Right atrium auricular region (tissue), 2 donors: Measurements from ENCODE around the gene TMED4. TPM values are rescaled to one million over a fixed set of nuclear protein-coding genes. Genes with fewer than 3 reads are reported as not detected.

Experiments
- DNase-seq: peaks from one replicate; pipeline ENCODE4 v3.0.0-alpha.2; 2019; ENCODE audit warnings: low spot score
- H3K27ac ChIP-seq, 2 donors: fragments of 200-600 bp; sonication (generic); 1 replicate in 1 of 2; 2 replicates in 1 of 2; pipeline ENCODE4 v1.5.1; 2016 to 2019
- H3K27me3 ChIP-seq, 2 donors: fragments of 200-600 bp; sonication (generic); one replicate each; pipeline versions ENCODE4 v1.5.1 to v1.6.0; 2017 to 2019
- H3K36me3 ChIP-seq: fragments of 200-600 bp; sonication (generic); one replicate; pipeline ENCODE4 v1.5.1; 2016
- H3K4me1 ChIP-seq, 2 donors: fragments of 200-600 bp; sonication (generic); one replicate each; pipeline versions ENCODE4 v1.5.1 to v1.6.0; 2017 to 2019
- H3K4me3 ChIP-seq, 2 donors: fragments of 200-600 bp; sonication (generic); 1 replicate in 1 of 2; 2 replicates in 1 of 2; pipeline ENCODE4 v1.5.1; 2017 to 2019; ENCODE audit warnings: mild to moderate bottlenecking in 1 of 2, moderate library complexity in 1 of 2
- H3K9me3 ChIP-seq, 2 donors: fragments of 200-600 bp; sonication (generic); one replicate each; pipeline ENCODE4 v1.5.1; 2019
- CTCF ChIP-seq, 2 donors: fragments of 200-600 bp; sonication (generic); IDR thresholded peaks; one replicate each; pipeline ENCODE4 v1.5.1; 2019; ENCODE audit warnings: antibody characterized with exemption in 2 of 2
- total RNA-seq, 2 donors: library from RNA; depleted of rRNA; stranded (reverse); fragments of >200 nt; gene quantifications; one replicate each; pipeline ENCODE4 v1.1.0, GENCODE V29; 2016

Gene TMED4
- total RNA-seq, 2 donors from 2014 or later: 113 to 120 TPM

- H3K27me3 ChIP-seq: no peaks in the 10 kb centered on the region
- no peak for TF ChIP-seq CTCF (IDR thresholded peaks at IDR 0.05)
- H3K36me3 ChIP-seq: peaks cover 49% of the 10 kb centered on the region
- peaks cover 0 to 31% of the 10 kb centered on the region in 2 donors for H3K4me1 ChIP-seq
- no peak overlapping the region for H3K4me3 ChIP-seq
- no peaks in the 10 kb centered on the region for H3K9me3 ChIP-seq
- H3K27ac ChIP-seq: no peak overlapping the region
- no peak for DNase-seq
These were observed 7.0 kb downstream of the TMED4 start for GRCh38 chr7:44575054-44575453.

- Histone ChIP-seq H3K27ac (peak overlapping the region; percentile 86 to 93), H3K27me3 (no peaks in the 10 kb centered on the region), H3K9me3 (no peaks in the 10 kb centered on the region), H3K36me3 (peaks cover 49% of the 10 kb centered on the region), H3K4me1 (peaks cover 0 to 30% of the 10 kb centered on the region in 2 donors), H3K4me3 (peak overlapping the region; percentile 78 to 85)
- no peak for DNase-seq
- TF ChIP-seq CTCF (IDR thresholded peaks at IDR 0.05): no peak
These were observed 7.7 kb downstream of the TMED4 start for GRCh38 chr7:44574287-44574872.

- Histone ChIP-seq H3K27ac (peak within 1 kb of the TSS; percentile 86 to 93), H3K4me3 (peak within 1 kb of the TSS; percentile 78 to 85), H3K9me3 (no peaks in the 10 kb centered on the region), H3K36me3 (peaks cover 49% of the 10 kb centered on the region), H3K27me3 (no peaks in the 10 kb centered on the region), H3K4me1 (peaks cover 0 to 30% of the 10 kb centered on the region in 2 donors)
- DNase-seq: peak; percentile 95
- no peak for TF ChIP-seq CTCF (IDR thresholded peaks at IDR 0.05)
These were observed 8.4 kb downstream of the TMED4 start, which contains the start of gene DDX56 for GRCh38 chr7:44573464-44574286. TSS of gene DDX56 (minus strand) at chr7:44573908. CDS start at chr7:44573895, 13 bp downstream.

GRCh38 chr7:44572771-44573170 is 9.3 kb downstream of the TMED4 start:
- peaks cover 0 to 30% of the 10 kb centered on the region in 2 donors for H3K4me1 ChIP-seq
- no peak for TF ChIP-seq CTCF (IDR thresholded peaks at IDR 0.05)
- no peaks in the 10 kb centered on the region for H3K9me3 ChIP-seq
- no peaks in the 10 kb centered on the region for H3K27me3 ChIP-seq
- H3K27ac ChIP-seq: no peak overlapping the region
- peak overlapping the region; percentile 78 to 85 for H3K4me3 ChIP-seq
- no peak for DNase-seq
- peaks cover 50% of the 10 kb centered on the region for H3K36me3 ChIP-seq

- Histone ChIP-seq H3K9me3 (no peaks in the 10 kb centered on the region), H3K4me3 (no peak overlapping the region), H3K4me1 (peaks cover 0 to 37% of the 10 kb centered on the region in 2 donors), H3K36me3 (peaks cover 78% of the 10 kb centered on the region), H3K27me3 (no peaks in the 10 kb centered on the region), H3K27ac (no peak overlapping the region)
- no peak for TF ChIP-seq CTCF (IDR thresholded peaks at IDR 0.05)
- no peak for DNase-seq
These were observed 12.1 kb downstream of the TMED4 start for GRCh38 chr7:44569959-44570358.
